ENCODE measurements around the gene BTBD9. TPM values are rescaled to one million over a fixed set of nuclear protein-coding genes. Genes with fewer than 3 reads are reported as not detected.

BTBD9 gene
- total RNA-seq, 4 donors from 2014 or later: 17.3 to 50.3 (median 37.8) TPM

- Histone ChIP-seq H3K36me3 (peaks cover 0 to 58% (median 0%) of the 10 kb centered on the region in 3 donors), H3K4me3 (no peak overlapping the region), H3K27ac (peak overlapping the region in 2 of 4 donors; percentile 68), H3K4me1 (peaks cover 0 to 9% (median 0%) of the 10 kb centered on the region in 4 donors), H3K9me3 (no peaks in the 10 kb centered on the region), H3K27me3 (no peaks in the 10 kb centered on the region)
- DNase-seq: no peak
- TF ChIP-seq, protein P1, sequence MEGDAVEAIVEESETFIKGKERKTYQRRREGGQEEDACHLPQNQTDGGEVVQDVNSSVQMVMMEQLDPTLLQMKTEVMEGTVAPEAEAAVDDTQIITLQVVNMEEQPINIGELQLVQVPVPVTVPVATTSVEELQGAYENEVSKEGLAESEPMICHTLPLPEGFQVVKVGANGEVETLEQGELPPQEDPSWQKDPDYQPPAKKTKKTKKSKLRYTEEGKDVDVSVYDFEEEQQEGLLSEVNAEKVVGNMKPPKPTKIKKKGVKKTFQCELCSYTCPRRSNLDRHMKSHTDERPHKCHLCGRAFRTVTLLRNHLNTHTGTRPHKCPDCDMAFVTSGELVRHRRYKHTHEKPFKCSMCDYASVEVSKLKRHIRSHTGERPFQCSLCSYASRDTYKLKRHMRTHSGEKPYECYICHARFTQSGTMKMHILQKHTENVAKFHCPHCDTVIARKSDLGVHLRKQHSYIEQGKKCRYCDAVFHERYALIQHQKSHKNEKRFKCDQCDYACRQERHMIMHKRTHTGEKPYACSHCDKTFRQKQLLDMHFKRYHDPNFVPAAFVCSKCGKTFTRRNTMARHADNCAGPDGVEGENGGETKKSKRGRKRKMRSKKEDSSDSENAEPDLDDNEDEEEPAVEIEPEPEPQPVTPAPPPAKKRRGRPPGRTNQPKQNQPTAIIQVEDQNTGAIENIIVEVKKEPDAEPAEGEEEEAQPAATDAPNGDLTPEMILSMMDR (IDR thresholded peaks at IDR 0.05): no peak
- no peak for TF ChIP-seq POLR2A (IDR thresholded peaks at IDR 0.05)
Measured at GRCh38 chr6:38676974-38677544, 37.3 kb upstream of the BTBD9 start.

DNA sequence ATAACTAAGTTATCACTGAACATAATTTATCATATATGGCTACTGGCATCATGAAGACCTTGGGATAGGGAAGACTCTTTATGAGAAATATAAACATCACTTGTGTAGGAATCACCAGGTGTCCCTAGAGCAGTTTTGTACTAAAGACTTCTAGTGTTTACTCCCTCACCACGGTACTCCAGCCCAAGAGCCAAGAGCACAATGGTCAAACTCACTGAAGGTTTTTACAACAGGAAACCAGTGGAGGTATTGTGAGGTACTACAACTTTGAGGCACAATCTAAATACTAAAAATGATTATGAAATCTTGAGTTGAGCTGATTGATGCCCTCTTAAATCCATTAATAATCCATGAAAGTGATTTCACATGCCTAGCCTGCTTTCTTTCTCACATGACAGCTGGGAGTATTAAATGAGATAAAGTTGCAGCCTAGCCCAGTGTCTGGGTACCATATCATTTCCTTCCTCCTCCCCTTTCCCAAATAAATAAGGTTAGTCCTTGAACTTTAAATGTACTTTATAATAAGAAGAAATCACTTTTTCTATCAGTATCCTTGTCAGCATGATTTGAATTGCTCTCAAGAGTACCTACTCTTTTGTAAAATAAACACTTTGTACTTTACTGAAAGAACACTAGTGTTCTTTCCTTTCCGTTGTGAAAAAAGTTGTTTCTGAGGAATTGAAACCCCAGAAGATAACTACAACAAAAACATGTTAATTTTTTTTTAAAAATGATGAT lies 36.7 kb upstream of the BTBD9 start:
- H3K27me3 ChIP-seq: no peaks in the 10 kb centered on the region
- DNase-seq: no peak
- no peak overlapping the region for H3K4me3 ChIP-seq
- TF ChIP-seq POLR2A (IDR thresholded peaks at IDR 0.05): no peak
- TF ChIP-seq, protein P1 (IDR thresholded peaks at IDR 0.05): no peak
- H3K27ac ChIP-seq: peak overlapping the region in 3 of 4 donors; percentile 13 to 68 (median 68)
- H3K4me1 ChIP-seq: peaks cover 0 to 9% (median 0%) of the 10 kb centered on the region in 4 donors
- H3K36me3 ChIP-seq: peaks cover 0 to 52% (median 0%) of the 10 kb centered on the region in 3 donors
- H3K9me3 ChIP-seq: no peaks in the 10 kb centered on the region

- peaks cover 0 to 9% (median 0%) of the 10 kb centered on the region in 4 donors for H3K4me1 ChIP-seq
- TF ChIP-seq, protein P1 (IDR thresholded peaks at IDR 0.05): no peak
- no peak for TF ChIP-seq POLR2A (IDR thresholded peaks at IDR 0.05)
- no peak overlapping the region for H3K4me3 ChIP-seq
- H3K27ac ChIP-seq: no peak overlapping the region
- no peak for DNase-seq
- H3K36me3 ChIP-seq: peaks cover 0 to 31% (median 0%) of the 10 kb centered on the region in 3 donors
- H3K27me3 ChIP-seq: no peaks in the 10 kb centered on the region
- no peaks in the 10 kb centered on the region for H3K9me3 ChIP-seq
Measured at GRCh38 chr6:38673397-38674165, 33.9 kb upstream of the BTBD9 start.

DNA sequence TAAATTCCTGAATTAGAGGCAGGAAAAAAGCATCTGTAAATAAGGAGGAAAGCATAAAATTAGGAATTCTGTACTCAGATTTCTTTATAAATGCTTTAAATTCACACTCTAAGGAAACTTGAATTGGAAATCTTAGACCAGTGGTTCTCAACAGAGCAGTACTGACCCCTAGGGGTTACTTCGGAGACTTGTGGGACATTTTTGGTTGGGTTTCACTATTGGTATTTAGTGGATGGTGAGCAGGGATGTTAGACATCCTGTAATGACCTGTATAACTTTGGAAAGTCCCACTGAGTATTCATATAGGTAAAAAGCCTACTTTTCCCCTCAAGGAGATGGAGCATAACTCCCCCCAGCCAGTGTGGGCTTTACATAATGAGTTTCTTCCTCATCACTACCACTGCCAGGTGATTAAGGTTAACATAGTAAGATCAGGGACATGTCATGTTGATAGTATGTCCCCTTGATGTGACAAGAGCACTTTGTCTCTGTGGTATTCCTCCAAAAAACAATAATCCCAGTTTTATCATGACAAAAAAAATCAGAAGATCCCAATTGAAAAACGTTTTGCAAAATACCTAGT lies 32.2 kb upstream of the BTBD9 start:
- no peak overlapping the region for H3K27ac ChIP-seq
- H3K36me3 ChIP-seq: peaks cover 0 to 16% (median 0%) of the 10 kb centered on the region in 3 donors
- no peaks in the 10 kb centered on the region for H3K27me3 ChIP-seq
- no peaks in the 10 kb centered on the region for H3K9me3 ChIP-seq
- no peak overlapping the region for H3K4me3 ChIP-seq
- peak in 1 of 3 donors; percentile 55 for DNase-seq
- TF ChIP-seq POLR2A (IDR thresholded peaks at IDR 0.05): no peak
- TF ChIP-seq, protein P1 (IDR thresholded peaks at IDR 0.05): peak; percentile 39 to 77 (median 70)
- H3K4me1 ChIP-seq: no peaks in the 10 kb centered on the region

DNA sequence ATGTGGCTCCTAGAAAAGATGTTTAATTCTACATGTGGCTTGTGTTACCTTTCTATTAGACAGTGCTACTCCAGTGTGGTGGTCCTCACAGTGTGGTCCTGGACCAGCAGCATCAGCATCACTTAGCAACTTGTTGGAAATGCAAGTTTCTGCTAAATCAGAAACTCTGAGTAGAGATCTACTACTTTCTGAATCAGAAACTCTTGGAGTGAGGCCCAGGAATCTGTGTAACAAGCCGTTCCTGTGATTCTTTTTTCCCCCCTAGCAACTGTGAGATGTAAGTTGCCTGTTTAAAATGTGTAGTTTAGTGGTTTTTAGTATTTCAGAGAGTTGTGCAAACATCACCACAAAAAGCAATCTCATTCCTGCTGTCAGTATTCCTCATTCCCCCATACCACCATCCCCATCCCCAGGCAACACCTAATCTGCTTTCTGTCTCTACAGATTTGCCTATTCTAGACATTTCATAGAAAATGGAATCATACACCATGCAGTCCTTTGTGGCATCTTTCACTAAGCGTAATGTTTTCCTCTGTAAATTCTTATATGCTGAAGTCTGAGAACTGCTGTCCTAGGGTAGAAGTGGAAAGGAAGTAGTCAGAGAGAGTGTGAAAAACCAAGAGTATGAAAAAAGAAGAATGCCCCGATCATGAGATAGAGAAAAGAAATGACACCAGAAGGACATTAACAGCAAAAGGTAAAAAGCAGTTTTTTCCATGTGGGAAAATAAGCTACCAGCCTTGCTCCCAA lies 18.9 kb upstream of the BTBD9 start:
- Histone ChIP-seq H3K36me3 (no peaks in the 10 kb centered on the region), H3K9me3 (no peaks in the 10 kb centered on the region), H3K4me3 (no peak overlapping the region), H3K4me1 (no peaks in the 10 kb centered on the region), H3K27me3 (no peaks in the 10 kb centered on the region), H3K27ac (no peak overlapping the region)
- TF ChIP-seq POLR2A (IDR thresholded peaks at IDR 0.05): no peak
- TF ChIP-seq, protein P1 (IDR thresholded peaks at IDR 0.05): no peak
- no peak for DNase-seq

Data from Peyer's patch (tissue), 4 donors.